ENCODE measurements around the gene SLC39A11. TPM values are rescaled to one million over a fixed set of nuclear protein-coding genes. Genes with fewer than 3 reads are reported as not detected.
A peak's percentile ranks its signal among the peaks of the same experiment; 100 is the strongest.

Gene SLC39A11
- total and polyA plus RNA-seq, 2 of the 13 experiments (the other 11 are each of a cell fraction or from before 2014, with no cell fraction given): 17.2 to 31.5 TPM

DNA sequence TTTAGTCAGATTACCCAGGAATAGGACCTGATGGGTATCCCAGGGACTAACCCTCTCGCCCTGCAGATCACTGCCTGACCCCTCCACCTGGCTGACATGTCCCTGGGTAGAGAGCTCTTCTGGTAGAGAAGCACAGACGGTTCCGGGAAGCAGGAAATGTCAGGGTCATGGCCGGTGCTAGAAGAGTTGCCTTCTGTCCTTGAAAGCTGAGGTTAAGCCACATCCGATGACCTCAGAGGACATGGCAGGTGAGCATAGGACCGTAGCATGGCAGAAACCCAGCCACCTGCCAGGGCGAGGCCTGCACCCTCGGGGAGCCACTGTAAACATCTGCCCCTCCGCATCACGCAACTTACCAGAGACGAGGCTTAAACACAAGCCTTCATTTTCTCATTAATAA, 488.0 kb downstream of the SLC39A11 start (continued):
- TF ChIP-seq MTA3 (CRISPR knock-in tag; IDR thresholded peaks at IDR 0.05) (no peak), GABPA (IDR thresholded peaks at IDR 0.05; ENCODE audit: low read depth, low read length) (no peak), GABPA (CRISPR knock-in tag; IDR thresholded peaks at IDR 0.05; ENCODE audit: low read depth) (peak; percentile 32; the same call in 1 of the 2 replicates), CHCHD3 (CRISPR knock-in tag; IDR thresholded peaks at IDR 0.05) (no peak), NCOA5 (CRISPR knock-in tag; IDR thresholded peaks at IDR 0.05) (no peak), RBFOX2 (IDR thresholded peaks at IDR 0.05; ENCODE audit: low read depth, low read length) (no peak), MEIS1 (CRISPR knock-in tag; IDR thresholded peaks at IDR 0.05; ENCODE audit: borderline replicate concordance) (no peak), NCOR1 (IDR thresholded peaks at IDR 0.05; ENCODE audit: borderline replicate concordance, low read length) (peak; percentile 47; the same call in 1 of the 2 replicates), ZNF367 (CRISPR knock-in tag; IDR thresholded peaks at IDR 0.05; ENCODE audit: borderline replicate concordance) (no peak), SOX5 (CRISPR knock-in tag; IDR thresholded peaks at IDR 0.05; ENCODE audit: borderline replicate concordance) (peak; percentile 80), ZNF597 (CRISPR knock-in tag; IDR thresholded peaks at IDR 0.05) (no peak), KAT2B (IDR thresholded peaks at IDR 0.05; ENCODE audit: borderline replicate concordance, low read depth, low read length) (no peak), HIC2 (CRISPR knock-in tag; IDR thresholded peaks at IDR 0.05; ENCODE audit: low read depth) (peak; percentile 73), RARA (CRISPR knock-in tag; IDR thresholded peaks at IDR 0.05) (peak; percentile 99), ZNF687 (CRISPR knock-in tag; IDR thresholded peaks at IDR 0.05) (peak; percentile 90), SRSF4 (IDR thresholded peaks at IDR 0.05; ENCODE audit: low read depth, low read length, poor library complexity, severe bottlenecking) (no peak), TBP (CRISPR knock-in tag; IDR thresholded peaks at IDR 0.05) (no peak), RBAK (CRISPR knock-in tag; IDR thresholded peaks at IDR 0.05) (no peak), MIER2 (CRISPR knock-in tag; IDR thresholded peaks at IDR 0.05) (no peak), ZNF747 (CRISPR knock-in tag; IDR thresholded peaks at IDR 0.05; ENCODE audit: borderline replicate concordance) (no peak), ZBTB43 (CRISPR knock-in tag; conservative IDR thresholded peaks at IDR 0.05) (no peak)
- TF ChIP-seq, protein P1, sequence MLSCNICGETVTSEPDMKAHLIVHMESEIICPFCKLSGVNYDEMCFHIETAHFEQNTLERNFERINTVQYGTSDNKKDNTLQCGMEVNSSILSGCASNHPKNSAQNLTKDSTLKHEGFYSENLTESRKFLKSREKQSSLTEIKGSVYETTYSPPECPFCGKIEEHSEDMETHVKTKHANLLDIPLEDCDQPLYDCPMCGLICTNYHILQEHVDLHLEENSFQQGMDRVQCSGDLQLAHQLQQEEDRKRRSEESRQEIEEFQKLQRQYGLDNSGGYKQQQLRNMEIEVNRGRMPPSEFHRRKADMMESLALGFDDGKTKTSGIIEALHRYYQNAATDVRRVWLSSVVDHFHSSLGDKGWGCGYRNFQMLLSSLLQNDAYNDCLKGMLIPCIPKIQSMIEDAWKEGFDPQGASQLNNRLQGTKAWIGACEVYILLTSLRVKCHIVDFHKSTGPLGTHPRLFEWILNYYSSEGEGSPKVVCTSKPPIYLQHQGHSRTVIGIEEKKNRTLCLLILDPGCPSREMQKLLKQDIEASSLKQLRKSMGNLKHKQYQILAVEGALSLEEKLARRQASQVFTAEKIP (CRISPR knock-in tag; IDR thresholded peaks at IDR 0.05; ENCODE audit: borderline replicate concordance): no peak

Measured in HepG2 (cell line).